CD4-positive, CD25-positive, alpha-beta regulatory T cell (primary cell): ENCODE measurements around the gene HLF. TPM values are rescaled to one million over a fixed set of nuclear protein-coding genes. Genes with fewer than 3 reads are reported as not detected.

Experiments used
- ATAC-seq, 2 donors: fragments of 150-1000 bp; cut with Tn5 transposase; one replicate each; pipeline ENCODE4 v1.10.0; 2021; ENCODE audit warnings: low read depth in 2 of 2, moderate number of reproducible peaks in 2 of 2, moderate library complexity in 1 of 2
- DNase-seq, 3 donors: peaks; one replicate each; pipeline versions ENCODE4 v3.0.0 to v3.0.0-alpha.2; 2012 to 2022; ENCODE audit warnings: mixed read lengths in 1 of 3
- H3K27ac ChIP-seq: one replicate; pipeline ENCODE4 v1.7.0; 2013; ENCODE audit warnings: mild to moderate bottlenecking, low read length; ENCODE audit not compliant: insufficient read depth, poor library complexity, severe bottlenecking
- H3K27me3 ChIP-seq: one replicate; pipeline ENCODE4 v1.7.0; 2013; ENCODE audit warnings: low read length; ENCODE audit not compliant: control insufficient read depth, insufficient read depth
- H3K36me3 ChIP-seq: one replicate; pipeline ENCODE4 v1.7.0; 2013; ENCODE audit warnings: mild to moderate bottlenecking, low read length, moderate library complexity; ENCODE audit not compliant: control insufficient read depth, insufficient read depth
- H3K4me1 ChIP-seq: 2 replicates; pipeline ENCODE4 v1.7.0; 2013; ENCODE audit warnings: mild to moderate bottlenecking, low read length; ENCODE audit not compliant: insufficient read depth, control insufficient read depth, poor library complexity, severe bottlenecking
- H3K4me3 ChIP-seq: one replicate; pipeline ENCODE4 v1.7.0; 2013; ENCODE audit warnings: low read depth, mild to moderate bottlenecking, low read length, moderate library complexity
- H3K9me3 ChIP-seq, 2 experiments: 1 replicate in 1 of 2; 2 replicates in 1 of 2; pipeline ENCODE4 v1.7.0; 2013; ENCODE audit warnings: low read length in 2 of 2, mild to moderate bottlenecking in 1 of 2, moderate library complexity in 1 of 2; ENCODE audit not compliant: control insufficient read depth in 2 of 2
- H3K27ac Mint-ChIP-seq, 3 donors: one replicate each; pipeline ENCODE4 v1.8.0; 2020 to 2022; ENCODE audit warnings: mild to moderate bottlenecking in 3 of 3, mixed read lengths in 3 of 3, moderate library complexity in 2 of 3
- H3K27me3 Mint-ChIP-seq: one replicate; pipeline ENCODE4 v1.8.0; 2022; ENCODE audit warnings: mild to moderate bottlenecking, mixed read lengths
- H3K36me3 Mint-ChIP-seq: one replicate; pipeline ENCODE4 v1.8.0; 2020; ENCODE audit warnings: mixed read lengths
- H3K4me1 Mint-ChIP-seq, 4 donors: one replicate each; pipeline ENCODE4 v1.8.0; 2020 to 2022; ENCODE audit warnings: mixed read lengths in 4 of 4, mild to moderate bottlenecking in 1 of 4
- H3K4me3 Mint-ChIP-seq, 4 donors: one replicate each; pipeline ENCODE4 v1.8.0; 2020 to 2022; ENCODE audit warnings: mild to moderate bottlenecking in 4 of 4, mixed read lengths in 4 of 4, moderate library complexity in 3 of 4
- H3K9me3 Mint-ChIP-seq, 7 donors: one replicate each; pipeline ENCODE4 v1.8.0; 2020 to 2022; ENCODE audit warnings: mixed read lengths in 7 of 7, mild to moderate bottlenecking in 3 of 7, moderate library complexity in 2 of 7
- polyA plus RNA-seq, 4 donors: library from polyadenylated mRNA; unstranded; fragments of 300-500 nt; fragmentation: Illumina TruSeq; gene quantifications; one replicate each; pipeline ENCODE4 v1.2.3, GENCODE V29; 2021
- total RNA-seq: library from RNA; stranded (reverse); gene quantifications from one replicate; pipeline ENCODE4 v1.2.3, GENCODE V29; 2022

Gene HLF
- total and polyA plus RNA-seq, 5 donors from 2014 or later = 0.28 to 2.1 (median 0.66) TPM

GRCh38 chr17:55319933-55320593, 55.3 kb downstream of the HLF start:
- Histone ChIP-seq H3K4me3 (no peak overlapping the region), H3K4me1 (no peaks in the 10 kb centered on the region), H3K36me3 (no peaks in the 10 kb centered on the region), H3K9me3 (no peaks in the 10 kb centered on the region), H3K27ac (no peak overlapping the region), H3K27me3 (no peaks in the 10 kb centered on the region)
- DNase-seq = no peak
- Mint-ChIP-seq H3K36me3 (no peaks in the 10 kb centered on the region), H3K27me3 (no peaks in the 10 kb centered on the region), H3K4me1 (no peaks in the 10 kb centered on the region), H3K27ac (no peak overlapping the region), H3K4me3 (no peak overlapping the region), H3K9me3 (no peaks in the 10 kb centered on the region)
- ATAC-seq = no peak

GRCh38 chr17:55320594-55321426, 56.0 kb downstream of the HLF start:
- Histone ChIP-seq H3K36me3 (no peaks in the 10 kb centered on the region), H3K4me1 (no peaks in the 10 kb centered on the region), H3K4me3 (no peak overlapping the region), H3K27ac (no peak overlapping the region), H3K9me3 (no peaks in the 10 kb centered on the region), H3K27me3 (no peaks in the 10 kb centered on the region)
- DNase-seq (no peak), ATAC-seq (no peak)
- Mint-ChIP-seq H3K36me3 (no peaks in the 10 kb centered on the region), H3K4me1 (no peaks in the 10 kb centered on the region), H3K27ac (no peak overlapping the region), H3K27me3 (no peaks in the 10 kb centered on the region), H3K4me3 (no peak overlapping the region), H3K9me3 (no peaks in the 10 kb centered on the region)

- H3K9me3 Mint-ChIP-seq = no peaks in the 10 kb centered on the region
- Histone ChIP-seq H3K9me3 (no peaks in the 10 kb centered on the region), H3K27ac (no peak overlapping the region), H3K4me3 (no peak overlapping the region), H3K4me1 (no peaks in the 10 kb centered on the region), H3K27me3 (no peaks in the 10 kb centered on the region), H3K36me3 (no peaks in the 10 kb centered on the region)
- DNase-seq (no peak), ATAC-seq (no peak)
- H3K36me3 Mint-ChIP-seq = no peaks in the 10 kb centered on the region
- H3K27ac Mint-ChIP-seq = no peak overlapping the region
- no peak overlapping the region for H3K4me3 Mint-ChIP-seq
- no peaks in the 10 kb centered on the region for H3K4me1 Mint-ChIP-seq
- H3K27me3 Mint-ChIP-seq = no peaks in the 10 kb centered on the region
These were observed 56.8 kb downstream of the HLF start for GRCh38 chr17:55321427-55322060.

- Histone ChIP-seq H3K36me3 (no peaks in the 10 kb centered on the region), H3K9me3 (no peaks in the 10 kb centered on the region), H3K27me3 (peaks cover 3% of the 10 kb centered on the region), H3K27ac (no peak overlapping the region), H3K4me1 (no peaks in the 10 kb centered on the region), H3K4me3 (no peak overlapping the region)
- H3K4me1 Mint-ChIP-seq = no peaks in the 10 kb centered on the region
- no peaks in the 10 kb centered on the region for H3K9me3 Mint-ChIP-seq
- H3K4me3 Mint-ChIP-seq = no peak overlapping the region
- H3K27me3 Mint-ChIP-seq = no peaks in the 10 kb centered on the region
- ATAC-seq (no peak), DNase-seq (no peak)
- H3K27ac Mint-ChIP-seq = no peak overlapping the region
- H3K36me3 Mint-ChIP-seq = no peaks in the 10 kb centered on the region
These were observed 57.8 kb downstream of the HLF start for GRCh38 chr17:55322453-55322985.

- peaks cover 2% of the 10 kb centered on the region for H3K27me3 Mint-ChIP-seq
- H3K9me3 Mint-ChIP-seq = no peaks in the 10 kb centered on the region
- H3K36me3 Mint-ChIP-seq = no peaks in the 10 kb centered on the region
- H3K27ac Mint-ChIP-seq = no peak overlapping the region
- DNase-seq (no peak), ATAC-seq (no peak)
- H3K27ac ChIP-seq = no peak overlapping the region
- H3K4me1 ChIP-seq = no peaks in the 10 kb centered on the region
- H3K36me3 ChIP-seq = no peaks in the 10 kb centered on the region
- H3K27me3 ChIP-seq = peaks cover 5% of the 10 kb centered on the region
- no peaks in the 10 kb centered on the region for H3K4me1 Mint-ChIP-seq
- H3K4me3 Mint-ChIP-seq = no peak overlapping the region
- H3K4me3 ChIP-seq = no peak overlapping the region
- no peaks in the 10 kb centered on the region for H3K9me3 ChIP-seq
These were observed 58.9 kb downstream of the HLF start for GRCh38 chr17:55323518-55324295.

- H3K4me3 Mint-ChIP-seq = peak overlapping the region in 1 of 4 donors; percentile 64
- Histone ChIP-seq H3K27ac (no peak overlapping the region), H3K9me3 (no peaks in the 10 kb centered on the region), H3K4me3 (no peak overlapping the region), H3K27me3 (peaks cover 5% of the 10 kb centered on the region), H3K4me1 (no peaks in the 10 kb centered on the region), H3K36me3 (no peaks in the 10 kb centered on the region)
- DNase-seq = peak in 1 of 3 donors; percentile 54
- no peaks in the 10 kb centered on the region for H3K36me3 Mint-ChIP-seq
- ATAC-seq = no peak
- H3K9me3 Mint-ChIP-seq = no peaks in the 10 kb centered on the region
- H3K27me3 Mint-ChIP-seq = peaks cover 6% of the 10 kb centered on the region
- H3K27ac Mint-ChIP-seq = no peak overlapping the region
- H3K4me1 Mint-ChIP-seq = no peaks in the 10 kb centered on the region
These were observed 59.7 kb downstream of the HLF start for GRCh38 chr17:55324296-55324978.

- ATAC-seq = no peak
- no peaks in the 10 kb centered on the region for H3K4me1 Mint-ChIP-seq
- Histone ChIP-seq H3K36me3 (no peaks in the 10 kb centered on the region), H3K4me3 (no peak overlapping the region), H3K27ac (no peak overlapping the region), H3K9me3 (no peaks in the 10 kb centered on the region), H3K27me3 (peaks cover 5% of the 10 kb centered on the region), H3K4me1 (no peaks in the 10 kb centered on the region)
- no peaks in the 10 kb centered on the region for H3K9me3 Mint-ChIP-seq
- H3K27ac Mint-ChIP-seq = no peak overlapping the region
- no peak for DNase-seq
- no peak overlapping the region for H3K4me3 Mint-ChIP-seq
- H3K36me3 Mint-ChIP-seq = no peaks in the 10 kb centered on the region
- H3K27me3 Mint-ChIP-seq = peaks cover 6% of the 10 kb centered on the region
These were observed 60.6 kb downstream of the HLF start for GRCh38 chr17:55325406-55325805.
